COLO668 (cell line): ENCODE measurements around the gene DOCK1.

Experiments used
- DNase-seq: peaks from one replicate; lab custom pipeline; 2025; ENCODE audit not compliant: unreplicated experiment; lab: John Stamatoyannopoulos, UW

Gene DOCK1

DNA sequence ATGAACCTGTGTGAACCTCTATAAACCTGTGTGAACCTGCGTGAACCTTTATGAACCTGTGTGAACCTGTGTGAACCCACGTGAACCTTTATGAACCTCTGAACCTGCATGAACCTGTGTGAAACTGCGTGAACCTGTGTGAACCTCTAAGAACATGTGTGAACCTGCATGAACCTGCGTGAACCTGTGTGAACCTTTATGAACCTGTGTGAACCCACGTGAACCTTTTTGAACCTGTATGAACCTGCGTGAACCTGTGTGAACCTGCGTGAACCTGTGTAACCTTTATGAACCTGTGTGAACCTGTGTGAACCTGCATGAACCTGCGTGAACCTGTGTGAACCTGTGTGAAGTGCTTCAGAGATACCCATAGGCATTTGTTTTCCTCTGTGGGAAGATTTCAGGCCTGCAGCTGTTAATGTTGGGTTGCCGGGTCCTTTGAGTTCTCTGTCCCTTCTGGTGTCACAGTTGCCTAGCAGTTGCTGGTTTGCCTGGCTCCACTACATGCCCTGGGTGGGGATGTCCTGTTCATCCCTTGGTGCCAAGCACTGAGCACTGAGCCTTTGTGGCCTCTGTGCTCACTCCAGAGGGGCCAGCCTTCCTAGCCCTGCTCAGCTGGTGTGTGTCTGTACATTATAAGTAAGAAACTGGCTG, 97.9 kb downstream of the DOCK1 start:
- no peak for DNase-seq

DNA sequence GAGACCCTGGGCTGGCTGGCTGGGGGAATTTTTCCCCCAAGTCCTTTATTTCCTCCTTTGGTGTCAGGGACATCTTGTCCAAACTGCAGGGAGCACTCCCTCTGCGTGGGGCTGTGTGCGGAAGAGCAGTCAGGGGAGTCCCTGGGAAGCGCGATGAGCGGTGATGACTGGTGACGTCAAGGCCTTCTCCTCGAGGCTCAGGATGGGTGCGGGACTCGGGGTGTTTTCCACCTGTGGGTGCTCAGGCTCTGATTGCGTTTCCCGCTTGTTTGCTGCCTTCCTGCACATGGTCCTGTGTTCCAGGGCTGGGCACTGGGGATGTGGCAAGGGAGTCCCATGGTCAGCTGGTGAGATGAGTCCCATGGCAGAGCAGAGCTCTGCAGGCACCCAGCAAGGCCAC, 101.2 kb downstream of the DOCK1 start:
- no peak for DNase-seq

DNA sequence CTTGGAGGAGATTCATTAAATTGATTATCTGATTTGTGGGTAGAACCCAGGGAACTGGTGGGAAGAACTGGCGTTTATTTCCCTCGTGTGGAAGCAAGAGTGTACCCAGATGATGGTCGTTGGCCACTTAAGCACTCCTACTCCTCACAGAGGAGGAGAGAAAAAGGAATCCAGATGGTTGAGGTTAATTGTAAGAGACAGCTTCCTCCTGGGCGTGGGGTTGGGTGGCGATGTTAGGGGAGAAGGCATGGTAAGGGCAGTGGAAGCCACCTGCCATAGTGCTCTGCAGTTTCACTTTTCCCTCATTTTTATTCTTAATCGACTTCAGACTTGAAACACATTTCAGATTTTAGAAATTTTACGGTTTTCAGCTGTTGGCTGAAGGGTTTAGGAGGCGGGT, 104.1 kb downstream of the DOCK1 start:
- no peak for DNase-seq

DNA sequence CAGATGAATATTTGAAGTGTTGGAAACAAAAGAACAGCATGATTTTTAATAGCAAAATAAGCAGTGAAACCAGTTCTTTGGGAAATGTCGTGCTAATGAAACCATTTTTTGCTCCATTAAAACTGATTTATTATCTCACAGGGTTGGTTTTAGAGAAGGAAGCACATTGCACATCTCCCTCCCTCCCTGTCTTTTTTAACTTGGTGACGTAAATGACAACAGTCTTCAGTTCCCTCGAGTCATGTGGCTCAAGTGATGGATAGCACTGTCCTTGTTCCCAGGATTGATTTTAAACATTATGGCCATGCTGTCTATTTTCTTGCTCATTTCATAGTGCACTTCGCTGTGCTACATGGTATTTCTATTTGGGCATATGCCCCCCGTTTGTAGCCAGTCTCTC, 105.9 kb downstream of the DOCK1 start:
- DNase-seq, result no peak

DNA sequence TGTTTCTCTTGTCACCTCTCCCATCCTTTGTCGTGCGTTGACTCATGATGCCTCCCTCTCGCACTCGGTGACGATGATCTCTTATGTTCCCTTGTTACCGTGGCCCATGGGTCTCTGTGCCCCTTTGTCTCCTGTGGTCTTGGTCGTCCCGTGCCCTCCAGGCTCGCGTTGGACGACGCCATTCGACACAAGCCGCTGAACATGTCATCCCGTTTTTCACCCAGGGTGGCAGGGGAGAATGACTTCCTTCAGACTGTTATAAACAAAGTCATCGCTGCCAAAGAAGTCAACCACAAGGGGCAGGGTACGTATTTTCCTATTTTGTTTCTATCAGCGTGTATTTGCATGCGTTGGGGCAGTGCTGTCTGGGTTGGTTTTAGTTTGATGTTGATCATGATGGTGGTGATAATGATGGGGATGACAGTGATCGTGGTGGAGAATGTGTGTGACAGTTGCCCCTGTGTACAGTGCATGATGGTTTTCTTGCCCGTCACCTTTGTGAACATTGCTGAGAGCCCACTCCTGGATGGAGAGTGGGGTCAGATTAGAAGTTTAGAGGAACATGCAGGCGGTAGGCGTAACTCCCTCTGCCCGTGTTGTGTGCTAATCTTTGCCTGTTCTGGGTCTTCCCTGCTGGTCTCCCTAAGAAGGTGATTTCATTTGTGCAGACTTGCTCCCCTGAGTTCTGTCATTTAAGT, 107.0 kb downstream of the DOCK1 start:
- no peak for DNase-seq

DNA sequence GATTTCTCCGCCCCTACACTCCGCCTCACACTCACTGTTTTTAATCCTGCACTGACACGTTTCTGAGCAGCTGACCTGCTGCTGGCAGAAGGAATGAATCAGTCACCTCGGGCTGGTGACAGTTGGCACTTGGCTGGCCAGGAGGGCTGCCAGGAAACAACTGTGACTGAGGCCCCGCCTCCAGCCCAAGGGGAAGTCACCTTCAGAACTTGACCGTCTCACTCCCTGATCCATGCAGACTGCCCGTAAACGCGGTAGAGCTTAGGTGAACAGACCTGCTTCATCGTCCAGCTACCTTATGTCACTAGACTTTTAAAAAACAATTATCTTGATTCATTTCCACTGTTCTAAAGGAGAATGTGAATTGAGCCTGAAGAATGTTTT, 107.5 kb downstream of the DOCK1 start:
- DNase-seq, result no peak

DNA sequence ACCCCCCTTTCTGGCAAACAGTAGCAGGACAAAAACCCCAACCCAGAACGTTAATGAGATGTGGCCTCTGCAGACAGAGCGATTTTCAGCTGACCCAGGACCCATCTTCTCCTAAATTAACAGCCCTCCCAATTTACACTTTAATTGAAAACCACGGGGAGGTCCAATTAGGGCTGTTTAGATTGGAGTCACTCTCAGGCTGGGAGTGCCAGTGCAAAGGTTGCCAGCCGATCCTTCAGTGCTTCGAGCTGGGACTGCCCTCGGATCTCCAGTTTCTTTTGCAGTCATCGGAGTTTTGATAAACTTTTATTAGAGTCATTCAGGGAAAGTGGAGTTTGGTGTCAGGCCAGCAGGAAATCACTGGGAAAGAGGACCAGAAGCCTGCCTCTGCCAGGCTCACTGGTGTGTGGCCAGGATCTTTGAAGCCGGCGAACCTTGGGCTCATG, 108.0 kb downstream of the DOCK1 start:
- DNase-seq, result no peak

DNA sequence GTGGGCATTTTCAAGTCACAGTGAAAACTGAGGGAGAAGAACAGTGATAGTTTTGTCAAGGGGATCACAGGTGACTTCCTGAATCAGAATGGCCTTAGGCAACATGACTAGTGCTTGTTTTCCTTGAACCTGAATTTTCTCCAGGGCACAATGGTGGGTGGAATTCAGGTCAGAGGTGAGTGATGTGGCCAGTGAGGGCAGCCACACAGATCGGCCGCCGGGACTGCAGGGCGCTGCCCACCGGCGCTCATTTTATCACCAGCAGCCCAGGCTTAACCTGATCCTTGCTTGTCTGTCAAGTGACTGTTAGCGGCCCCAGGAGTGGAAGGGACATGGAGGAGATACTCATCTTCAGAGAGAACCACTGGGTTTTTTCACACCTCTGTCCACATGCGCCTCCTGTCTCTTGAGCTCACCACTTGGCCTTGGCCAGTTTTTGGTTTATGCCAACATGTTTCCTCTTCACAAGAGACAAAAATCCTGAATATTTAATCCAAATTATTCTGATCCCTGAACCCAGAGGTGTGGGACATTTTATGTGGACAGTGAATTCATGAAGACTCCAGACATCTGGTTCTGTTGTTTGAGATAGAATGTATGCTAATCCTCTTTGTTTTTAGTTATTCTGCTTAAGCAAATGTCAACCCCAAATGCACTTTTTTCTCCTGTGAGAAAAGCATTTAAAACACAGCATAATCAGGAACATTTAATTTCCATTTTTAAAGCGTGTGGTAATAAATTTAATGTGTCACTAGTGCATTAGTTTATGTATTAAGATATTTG, 108.7 kb downstream of the DOCK1 start:
- no peak for DNase-seq

DNA sequence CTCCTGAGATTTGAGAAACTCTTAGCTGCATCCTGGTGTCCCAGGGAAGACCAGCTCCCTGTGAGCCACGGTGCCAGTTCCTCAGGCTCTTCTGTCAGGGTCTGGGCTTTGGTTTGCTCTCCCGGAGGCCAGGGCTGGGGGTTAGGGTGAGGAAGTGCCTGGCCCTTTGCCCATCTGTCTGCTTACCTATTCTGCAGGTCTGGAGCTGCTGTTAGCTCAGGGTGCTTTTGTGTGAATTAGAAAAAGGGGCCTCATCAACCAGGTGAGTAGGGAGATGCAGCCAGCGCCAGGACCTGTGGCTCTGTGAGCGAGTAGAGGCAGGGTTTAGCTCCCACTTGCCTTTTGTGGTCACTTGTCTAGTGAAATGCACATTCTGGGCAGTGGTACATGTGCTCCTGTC, 109.4 kb downstream of the DOCK1 start:
- no peak for DNase-seq

DNA sequence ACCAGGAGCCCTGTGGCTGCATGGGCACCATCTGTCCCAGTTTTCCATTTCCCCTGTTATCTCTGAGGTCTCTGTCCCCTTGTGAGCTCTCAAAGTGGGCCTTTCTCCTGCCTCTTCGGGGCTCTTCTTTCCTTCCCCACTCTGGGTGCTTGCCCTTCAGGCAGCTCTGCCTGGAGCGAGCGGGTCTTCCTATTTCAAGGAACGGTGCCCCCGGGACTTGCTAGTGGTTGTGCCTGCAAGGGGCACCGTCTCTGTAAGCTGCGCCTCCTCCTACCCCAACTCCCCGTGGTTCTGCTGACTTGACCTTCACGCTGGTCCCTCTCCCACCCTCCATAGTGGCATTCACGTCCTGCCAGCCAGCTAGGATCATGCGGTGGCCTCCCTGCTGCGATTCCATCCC, 110.1 kb downstream of the DOCK1 start:
- DNase-seq, result no peak

DNA sequence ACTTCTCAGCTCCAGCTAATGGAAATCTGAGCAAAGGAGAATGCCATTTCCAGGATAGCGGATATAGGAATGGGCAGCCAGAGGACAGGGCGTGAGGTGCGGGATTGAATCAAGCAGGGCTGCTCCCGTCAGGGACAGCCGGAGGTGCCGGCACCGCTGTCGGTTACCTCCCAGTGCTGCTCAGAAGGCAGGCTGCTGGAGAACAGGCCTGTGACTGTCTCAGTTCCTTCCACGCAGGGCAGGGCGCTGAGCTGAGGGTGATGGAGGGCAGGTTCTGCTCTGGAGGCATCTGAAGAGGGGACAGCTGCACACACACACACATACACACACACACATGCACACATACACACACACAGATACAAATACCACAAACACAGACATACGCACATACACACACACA, 111.1 kb downstream of the DOCK1 start:
- no peak for DNase-seq

DNA sequence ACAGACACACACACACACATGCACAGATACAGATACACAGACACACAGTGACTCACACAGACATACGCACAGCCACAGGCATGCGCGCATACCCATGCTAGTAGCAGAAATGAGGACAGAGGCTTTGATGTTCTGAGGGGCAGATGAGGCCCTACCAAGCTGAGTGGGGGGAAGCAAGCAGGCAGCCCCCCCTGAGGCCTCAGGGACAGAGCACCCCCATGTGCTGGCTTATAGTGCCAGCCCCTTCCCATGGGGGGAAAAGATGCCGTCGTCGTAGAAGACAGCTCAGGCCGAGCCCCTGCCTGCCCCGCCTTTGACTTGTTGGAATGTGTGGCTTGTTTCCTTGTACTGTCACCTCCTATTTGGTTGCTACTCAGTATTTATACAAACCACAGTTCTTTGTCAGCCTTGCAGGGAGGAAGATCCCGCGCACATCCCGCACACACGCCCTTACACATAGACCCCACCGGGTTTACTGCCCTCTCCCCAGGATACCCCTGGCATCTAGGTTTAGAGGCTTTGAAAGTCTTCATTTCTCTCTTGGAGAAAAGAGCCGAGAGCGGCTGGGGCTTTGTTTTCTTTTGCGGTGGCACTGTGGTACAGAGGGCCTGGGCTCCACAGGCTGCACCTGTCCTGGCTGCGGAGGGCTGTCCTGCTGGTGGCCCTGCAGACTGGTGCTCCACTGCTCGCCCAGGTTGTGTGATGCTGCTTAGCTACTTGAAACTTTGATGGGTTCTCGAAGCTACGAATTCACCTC, 112.5 kb downstream of the DOCK1 start:
- no peak for DNase-seq

DNA sequence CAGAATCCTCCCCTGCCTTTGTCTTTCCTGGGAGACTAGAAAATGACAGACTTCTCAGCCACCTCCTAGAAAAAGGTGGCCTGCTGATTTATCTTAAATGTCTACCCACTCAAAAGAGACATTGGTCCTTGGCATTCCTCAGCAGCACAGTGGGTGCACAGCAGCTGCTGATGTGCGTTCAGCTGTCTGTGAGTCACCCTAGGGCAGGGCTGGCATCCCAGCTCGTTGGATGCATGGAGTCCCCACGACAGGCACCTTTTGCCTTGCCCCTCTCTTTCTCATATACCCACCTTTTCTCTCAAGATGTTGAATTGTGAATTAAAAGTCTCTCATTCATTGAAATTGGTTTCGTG, 113.0 kb downstream of the DOCK1 start:
- DNase-seq, result no peak

DNA sequence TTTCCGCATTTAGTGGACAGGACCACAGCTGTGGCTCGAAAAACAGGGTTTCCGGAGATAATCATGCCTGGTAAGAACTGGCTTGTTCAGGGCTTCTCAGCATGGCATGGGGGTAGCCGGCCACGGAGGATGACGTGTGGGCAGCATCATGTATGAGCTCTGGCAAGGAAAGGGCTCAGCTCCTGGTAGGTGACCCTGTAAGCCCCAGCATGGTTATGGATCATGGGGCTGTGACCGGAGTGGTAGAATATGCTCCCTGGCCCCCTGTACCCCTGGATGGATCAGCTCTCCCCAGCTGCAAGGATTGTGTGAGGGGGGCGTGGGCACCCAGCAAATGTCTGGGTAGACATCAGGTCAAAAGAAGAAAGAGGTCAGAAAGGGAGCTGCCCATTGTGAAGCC, 113.5 kb downstream of the DOCK1 start:
- DNase-seq, result no peak

DNA sequence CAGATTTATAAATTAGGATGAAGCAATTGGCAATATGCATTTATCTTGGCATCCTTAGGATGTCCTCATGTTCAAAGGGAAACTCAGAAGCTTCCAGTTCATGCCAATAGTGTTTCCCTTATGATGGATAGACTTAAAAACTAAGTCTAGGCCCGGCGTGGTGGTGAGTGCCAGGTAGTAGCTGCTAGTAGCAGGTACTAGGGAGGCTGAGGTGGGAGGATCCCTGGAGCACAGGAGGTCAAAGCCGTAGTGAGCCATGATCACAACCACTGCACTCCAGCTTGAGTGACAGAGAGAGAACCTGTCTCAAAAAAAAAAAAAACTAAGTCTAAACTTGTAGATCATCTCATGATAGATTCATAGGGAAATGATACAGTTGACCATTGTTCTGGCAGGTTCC, 115.0 kb downstream of the DOCK1 start:
- no peak for DNase-seq

DNA sequence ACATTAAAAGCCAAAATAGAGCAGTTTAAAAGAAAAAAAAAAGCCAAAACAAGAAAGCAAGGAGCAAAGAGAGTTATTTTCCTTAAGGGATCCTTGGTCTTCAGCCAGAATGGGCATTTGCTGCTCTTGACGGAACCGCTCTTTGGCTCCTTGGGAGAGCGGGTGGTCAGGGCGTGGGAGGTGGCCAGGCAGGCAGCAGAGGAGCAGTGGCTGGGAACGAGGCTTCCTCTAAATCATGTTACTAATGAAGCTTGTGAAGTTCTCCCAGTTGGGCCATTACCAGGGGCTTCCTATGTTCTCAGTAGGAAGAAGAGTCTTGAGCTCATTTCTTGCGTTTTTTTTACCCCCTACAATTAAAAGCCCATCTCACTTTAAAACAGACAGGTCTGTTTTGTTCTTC, 116.6 kb downstream of the DOCK1 start:
- no peak for DNase-seq

DNA sequence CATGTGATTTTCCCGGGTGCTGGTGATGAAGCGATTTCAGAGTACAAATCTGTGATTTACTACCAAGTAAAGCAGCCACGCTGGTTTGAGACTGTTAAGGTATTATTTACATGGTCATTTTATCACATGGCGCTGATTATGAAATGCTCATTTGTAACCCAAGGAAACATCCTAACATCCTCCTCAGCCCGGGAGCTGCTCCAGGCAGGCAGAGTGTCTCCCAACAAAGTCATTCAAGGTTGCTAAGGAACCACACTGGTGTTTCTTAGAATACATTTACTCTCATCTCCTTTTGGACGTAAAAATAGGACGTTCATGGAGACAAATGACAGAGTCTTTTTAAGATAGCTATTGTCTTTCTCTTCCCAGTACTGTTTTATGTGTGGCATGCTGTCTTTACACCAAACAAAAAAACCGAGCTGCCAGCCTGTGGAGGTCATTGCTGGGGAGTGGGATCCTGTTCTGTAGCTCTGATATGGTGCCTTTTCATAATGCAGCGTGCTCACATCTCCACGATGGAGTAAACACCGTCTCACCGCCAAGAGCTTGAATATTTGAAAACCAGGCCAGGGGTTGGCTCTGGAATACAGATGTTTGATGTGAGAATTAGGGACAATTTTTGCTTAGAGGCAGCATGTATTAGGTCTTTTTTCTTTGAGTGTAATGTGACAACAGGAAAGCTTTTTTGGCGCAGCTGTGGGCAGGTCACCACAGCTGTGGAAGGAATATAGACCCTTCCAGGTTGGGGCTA, 119.6 kb downstream of the DOCK1 start:
- no peak for DNase-seq

DNA sequence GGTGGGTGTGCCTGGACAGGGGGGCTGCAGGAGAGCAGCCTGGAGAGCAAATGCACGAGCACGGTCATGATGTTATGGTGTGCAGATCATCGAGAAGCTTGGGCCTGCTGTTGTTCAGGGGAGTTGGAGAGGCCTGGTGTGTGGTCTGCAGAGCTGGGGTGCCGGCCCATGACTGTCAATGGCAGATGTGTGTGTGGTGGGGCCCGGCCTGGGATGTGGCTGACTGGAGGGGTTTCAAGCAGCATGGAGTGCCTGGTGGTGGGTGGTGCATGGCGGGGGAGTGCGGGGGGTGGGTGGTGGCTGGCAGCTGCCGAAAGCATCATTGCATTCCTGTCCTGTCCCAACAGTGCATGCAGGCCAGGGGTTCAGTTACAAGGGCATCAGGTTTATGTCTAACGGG, 122.6 kb downstream of the DOCK1 start:
- DNase-seq, result no peak

DNA sequence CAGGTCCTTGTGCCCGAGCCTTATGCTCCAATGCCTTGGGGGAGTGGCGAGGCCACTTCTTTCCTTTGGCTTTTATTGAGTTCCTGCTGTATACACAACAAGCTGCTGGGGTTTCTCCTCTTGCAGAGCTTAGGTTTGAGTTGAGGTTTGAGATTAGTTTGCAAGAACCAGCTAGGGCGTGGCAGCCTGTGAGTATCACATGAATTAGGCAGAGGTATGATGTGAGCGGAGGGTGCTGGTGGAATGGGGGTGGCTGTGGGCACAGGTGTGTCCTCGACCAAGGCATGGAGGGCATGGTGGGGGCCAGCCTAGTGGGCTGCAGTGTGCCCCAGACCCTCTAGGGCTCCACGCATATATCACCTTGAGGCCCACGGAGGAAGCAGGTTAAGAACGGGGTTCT, 123.3 kb downstream of the DOCK1 start:
- DNase-seq, result no peak

DNA sequence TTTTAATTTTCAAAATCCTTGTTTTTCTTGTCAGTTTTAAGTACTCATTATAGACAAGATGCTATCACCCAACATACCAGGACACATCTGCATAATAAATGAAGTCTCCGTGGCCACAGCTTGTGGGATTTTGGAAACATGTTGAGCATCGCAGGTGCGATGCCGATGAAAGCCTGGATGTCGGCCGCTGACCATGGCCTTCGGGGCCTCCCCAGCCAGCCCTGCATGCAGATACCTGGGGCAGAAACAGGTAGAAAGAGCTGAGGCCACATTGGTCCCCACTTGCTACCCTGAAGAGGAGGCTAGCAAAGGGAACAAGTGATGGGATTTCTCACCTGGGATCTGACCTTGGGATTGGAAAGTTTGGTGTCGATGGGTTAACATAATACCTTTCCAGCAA, 123.8 kb downstream of the DOCK1 start:
- no peak for DNase-seq
